Measurements from ENCODE around the gene SPRED2. TPM values are rescaled to one million over a fixed set of nuclear protein-coding genes. Genes with fewer than 3 reads are reported as not detected.

Gene SPRED2
- total and polyA plus RNA-seq, 2 donors from 2014 or later: 8.9 to 42.3 TPM

DNA sequence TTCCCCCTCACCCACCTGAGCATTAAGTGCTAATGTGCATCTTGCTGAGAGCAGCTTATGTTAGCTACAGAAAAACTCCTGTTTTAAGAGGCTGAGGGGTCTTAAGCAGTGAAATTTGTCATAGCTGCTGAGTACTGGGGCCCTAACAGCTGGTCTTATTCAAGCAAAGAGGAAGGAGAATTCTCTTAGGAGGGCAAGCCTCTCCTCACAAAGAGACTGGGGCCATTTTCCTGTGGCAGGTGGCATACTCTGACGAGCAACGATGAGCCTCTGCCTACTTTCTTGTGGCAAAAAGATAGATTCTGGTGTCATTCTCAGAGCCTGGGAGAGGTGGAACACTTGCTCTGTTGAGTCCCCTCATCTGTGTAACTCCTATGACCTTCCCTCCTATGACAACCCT is 53.2 kb downstream of the SPRED2 start:
- Histone ChIP-seq H3K36me3 (ENCODE audit: control insufficient read depth in 2 of 3, insufficient read depth in 3 of 3, low read length in 3 of 3) (no peaks in the 10 kb centered on the region), H3K4me3 (ENCODE audit: low read length in 3 of 3) (no peak overlapping the region), H3K4me1 (ENCODE audit: control insufficient read depth in 2 of 3, insufficient read depth in 2 of 3, low read depth in 1 of 3, low read length in 3 of 3) (peaks cover 7 to 54% (median 39%) of the 10 kb centered on the region in 3 donors), H3K27me3 (ENCODE audit: control insufficient read depth, insufficient read depth, low read length) (no peaks in the 10 kb centered on the region), H3K9me3 (ENCODE audit: control insufficient read depth in 2 of 3, insufficient read depth in 1 of 3, low read length in 3 of 3) (no peaks in the 10 kb centered on the region), H3K27ac (ENCODE audit: low read depth in 2 of 2, low read length in 2 of 2) (no peak overlapping the region), H3K9ac (ENCODE audit: low read length in 3 of 3) (no peak overlapping the region)
- intact Hi-C loops (cut with DNase I): no loop called here
- DNase-seq: no peak
- FAIRE-seq: no peak
- TF ChIP-seq, protein P1, sequence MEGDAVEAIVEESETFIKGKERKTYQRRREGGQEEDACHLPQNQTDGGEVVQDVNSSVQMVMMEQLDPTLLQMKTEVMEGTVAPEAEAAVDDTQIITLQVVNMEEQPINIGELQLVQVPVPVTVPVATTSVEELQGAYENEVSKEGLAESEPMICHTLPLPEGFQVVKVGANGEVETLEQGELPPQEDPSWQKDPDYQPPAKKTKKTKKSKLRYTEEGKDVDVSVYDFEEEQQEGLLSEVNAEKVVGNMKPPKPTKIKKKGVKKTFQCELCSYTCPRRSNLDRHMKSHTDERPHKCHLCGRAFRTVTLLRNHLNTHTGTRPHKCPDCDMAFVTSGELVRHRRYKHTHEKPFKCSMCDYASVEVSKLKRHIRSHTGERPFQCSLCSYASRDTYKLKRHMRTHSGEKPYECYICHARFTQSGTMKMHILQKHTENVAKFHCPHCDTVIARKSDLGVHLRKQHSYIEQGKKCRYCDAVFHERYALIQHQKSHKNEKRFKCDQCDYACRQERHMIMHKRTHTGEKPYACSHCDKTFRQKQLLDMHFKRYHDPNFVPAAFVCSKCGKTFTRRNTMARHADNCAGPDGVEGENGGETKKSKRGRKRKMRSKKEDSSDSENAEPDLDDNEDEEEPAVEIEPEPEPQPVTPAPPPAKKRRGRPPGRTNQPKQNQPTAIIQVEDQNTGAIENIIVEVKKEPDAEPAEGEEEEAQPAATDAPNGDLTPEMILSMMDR (IDR thresholded peaks at IDR 0.05; ENCODE audit: borderline replicate concordance, extremely low read depth, insufficient read depth): no peak

DNA sequence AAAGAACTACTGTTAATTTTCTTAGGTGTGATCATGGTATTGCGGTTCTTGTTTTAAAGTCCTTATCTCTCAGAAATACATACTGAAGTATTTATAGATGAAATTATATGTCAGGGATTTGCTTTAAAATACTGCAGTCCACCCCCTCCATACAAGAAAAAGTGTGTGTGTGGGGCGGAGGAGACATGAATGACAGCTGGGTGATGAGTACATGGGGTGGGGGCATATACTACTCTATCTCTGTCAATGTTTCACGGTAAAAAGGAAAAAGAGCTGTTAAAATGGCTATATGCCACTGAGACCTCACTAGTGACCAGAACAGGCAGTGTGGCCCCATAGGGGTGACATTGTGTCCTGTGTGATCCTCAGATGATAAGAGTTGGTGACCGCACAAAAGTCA is 54.1 kb downstream of the SPRED2 start:
- Histone ChIP-seq H3K4me1 (ENCODE audit: control insufficient read depth in 2 of 3, insufficient read depth in 2 of 3, low read depth in 1 of 3, low read length in 3 of 3) (peaks cover 2 to 54% (median 32%) of the 10 kb centered on the region in 3 donors), H3K27ac (ENCODE audit: low read depth in 2 of 2, low read length in 2 of 2) (no peak overlapping the region), H3K36me3 (ENCODE audit: control insufficient read depth in 2 of 3, insufficient read depth in 3 of 3, low read length in 3 of 3) (no peaks in the 10 kb centered on the region), H3K4me3 (ENCODE audit: low read length in 3 of 3) (no peak overlapping the region), H3K9me3 (ENCODE audit: control insufficient read depth in 2 of 3, insufficient read depth in 1 of 3, low read length in 3 of 3) (no peaks in the 10 kb centered on the region), H3K9ac (ENCODE audit: low read length in 3 of 3) (no peak overlapping the region), H3K27me3 (ENCODE audit: control insufficient read depth, insufficient read depth, low read length) (no peaks in the 10 kb centered on the region)
- intact Hi-C loops (cut with DNase I): no loop called here
- DNase-seq: no peak
- no peak for FAIRE-seq
- TF ChIP-seq, protein P1 (IDR thresholded peaks at IDR 0.05; ENCODE audit: borderline replicate concordance, extremely low read depth, insufficient read depth): no peak

DNA sequence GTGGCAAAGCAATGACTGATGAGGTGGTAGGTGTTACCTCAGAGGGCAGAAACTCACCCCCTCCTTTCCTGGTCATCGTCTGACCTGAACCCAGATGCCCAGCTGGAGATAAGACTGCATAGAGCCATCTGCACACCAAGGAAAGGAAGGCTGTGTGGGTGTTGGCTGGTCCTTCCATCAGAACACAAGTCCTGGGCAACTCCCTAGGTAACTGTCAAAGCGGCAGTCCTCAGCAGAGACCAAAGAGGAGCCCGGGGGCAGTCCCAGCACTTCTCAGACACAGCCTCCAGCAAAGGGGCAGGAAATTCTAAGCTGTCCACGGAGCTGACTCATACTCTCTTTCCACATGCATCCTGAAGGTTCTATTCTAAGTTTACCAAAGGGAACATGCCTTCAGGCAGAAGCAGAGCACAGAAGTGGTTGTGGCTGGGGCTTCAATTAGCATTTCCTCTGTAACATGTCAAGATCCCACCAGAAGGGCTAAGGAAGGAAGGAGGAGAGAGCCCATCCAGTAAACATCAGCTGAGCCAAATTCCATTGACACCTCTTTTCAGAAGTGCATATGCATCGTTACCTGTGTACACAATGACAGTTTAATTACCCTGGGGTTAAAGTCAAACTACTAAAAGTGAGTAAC is 54.7 kb downstream of the SPRED2 start:
- Histone ChIP-seq H3K27ac (ENCODE audit: low read depth in 2 of 2, low read length in 2 of 2) (no peak overlapping the region), H3K4me3 (ENCODE audit: low read length in 3 of 3) (no peak overlapping the region), H3K4me1 (ENCODE audit: control insufficient read depth in 2 of 3, insufficient read depth in 2 of 3, low read depth in 1 of 3, low read length in 3 of 3) (peaks cover 0 to 55% (median 26%) of the 10 kb centered on the region in 3 donors), H3K9ac (ENCODE audit: low read length in 3 of 3) (no peak overlapping the region), H3K36me3 (ENCODE audit: control insufficient read depth in 2 of 3, insufficient read depth in 3 of 3, low read length in 3 of 3) (no peaks in the 10 kb centered on the region), H3K9me3 (ENCODE audit: control insufficient read depth in 2 of 3, insufficient read depth in 1 of 3, low read length in 3 of 3) (no peaks in the 10 kb centered on the region), H3K27me3 (ENCODE audit: control insufficient read depth, insufficient read depth, low read length) (no peaks in the 10 kb centered on the region)
- DNase-seq (no peak), FAIRE-seq (no peak)
- intact Hi-C loops (cut with DNase I): no loop called here
- TF ChIP-seq, protein P1 (IDR thresholded peaks at IDR 0.05; ENCODE audit: borderline replicate concordance, extremely low read depth, insufficient read depth): no peak

DNA sequence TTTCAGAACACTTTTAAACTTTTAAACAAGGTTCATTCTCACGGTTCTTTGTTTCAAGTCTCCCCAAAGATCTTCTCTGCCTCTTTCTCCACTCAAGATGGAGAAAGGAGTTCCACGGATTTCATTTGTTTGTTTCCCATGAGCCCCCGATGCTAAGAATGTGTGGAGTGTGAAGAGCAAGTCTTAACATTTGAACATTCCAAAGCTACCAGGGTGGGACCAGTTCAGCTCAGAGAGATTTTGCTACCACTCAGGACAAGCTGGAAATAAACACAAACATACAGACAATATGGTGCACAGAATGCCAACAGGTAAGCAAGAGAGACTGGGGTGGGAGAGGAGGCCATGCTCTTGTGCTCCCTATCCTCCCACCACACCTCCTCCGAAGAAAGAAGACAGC is 56.7 kb downstream of the SPRED2 start:
- TF ChIP-seq, protein P1 (IDR thresholded peaks at IDR 0.05; ENCODE audit: borderline replicate concordance, extremely low read depth, insufficient read depth): no peak
- Histone ChIP-seq H3K9me3 (ENCODE audit: control insufficient read depth in 2 of 3, insufficient read depth in 1 of 3, low read length in 3 of 3) (no peaks in the 10 kb centered on the region), H3K27me3 (ENCODE audit: control insufficient read depth, insufficient read depth, low read length) (no peaks in the 10 kb centered on the region), H3K9ac (ENCODE audit: low read length in 3 of 3) (no peak overlapping the region), H3K36me3 (ENCODE audit: control insufficient read depth in 2 of 3, insufficient read depth in 3 of 3, low read length in 3 of 3) (no peaks in the 10 kb centered on the region), H3K27ac (ENCODE audit: low read depth in 2 of 2, low read length in 2 of 2) (no peak overlapping the region), H3K4me1 (ENCODE audit: control insufficient read depth in 2 of 3, insufficient read depth in 2 of 3, low read depth in 1 of 3, low read length in 3 of 3) (peaks cover 0 to 54% (median 15%) of the 10 kb centered on the region in 3 donors), H3K4me3 (ENCODE audit: low read length in 3 of 3) (no peak overlapping the region)
- intact Hi-C loops (cut with DNase I): no loop called here
- no peak for DNase-seq
- FAIRE-seq: no peak
